HTR-8/SVneo (cell line): ENCODE data around the gene DYNLT1.
"Not testable (repeated sequence)": the region's sequence is repeated elsewhere in the genome, so short reads cannot be mapped to it uniquely, and the experiment has no call there.

Source experiments
- DNase-seq: peaks from one replicate; pipeline ENCODE4 v3.0.0; 2011; ENCODE audit warnings: low spot score, mixed read lengths; ENCODE audit not compliant: insufficient read length
- FAIRE-seq: peaks from 2 replicates; lab custom pipeline; 2011; peaks lifted over from hg19 to GRCh38; lab: Jason Lieb, UNC

The DYNLT1 gene

DNA sequence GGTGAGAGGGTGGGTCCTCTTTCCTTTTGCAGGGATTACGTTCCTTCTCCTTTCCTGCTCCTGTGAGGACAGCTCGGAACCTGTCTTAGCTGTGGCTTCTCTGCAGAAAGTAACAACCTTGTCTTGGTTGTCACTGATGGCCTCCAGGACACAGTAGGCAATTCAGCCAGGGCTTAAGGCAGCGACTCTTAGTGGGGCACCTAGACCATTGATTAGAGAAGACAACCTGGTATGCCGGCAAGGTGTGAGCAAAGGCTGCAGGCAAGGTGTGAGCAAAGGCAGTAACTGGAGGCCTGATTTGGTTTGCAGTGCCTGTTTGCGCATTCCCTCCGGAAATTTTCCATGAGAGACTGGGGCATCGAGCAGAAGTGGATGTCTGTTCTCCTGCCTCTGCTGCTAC lies 37.6 kb downstream of the DYNLT1 start:
- DNase-seq (no peak), FAIRE-seq (no peak)

GRCh38 chr6:158606011-158606410 lies 38.5 kb downstream of the DYNLT1 start:
- not testable (repeated sequence) for DNase-seq, FAIRE-seq

DNA sequence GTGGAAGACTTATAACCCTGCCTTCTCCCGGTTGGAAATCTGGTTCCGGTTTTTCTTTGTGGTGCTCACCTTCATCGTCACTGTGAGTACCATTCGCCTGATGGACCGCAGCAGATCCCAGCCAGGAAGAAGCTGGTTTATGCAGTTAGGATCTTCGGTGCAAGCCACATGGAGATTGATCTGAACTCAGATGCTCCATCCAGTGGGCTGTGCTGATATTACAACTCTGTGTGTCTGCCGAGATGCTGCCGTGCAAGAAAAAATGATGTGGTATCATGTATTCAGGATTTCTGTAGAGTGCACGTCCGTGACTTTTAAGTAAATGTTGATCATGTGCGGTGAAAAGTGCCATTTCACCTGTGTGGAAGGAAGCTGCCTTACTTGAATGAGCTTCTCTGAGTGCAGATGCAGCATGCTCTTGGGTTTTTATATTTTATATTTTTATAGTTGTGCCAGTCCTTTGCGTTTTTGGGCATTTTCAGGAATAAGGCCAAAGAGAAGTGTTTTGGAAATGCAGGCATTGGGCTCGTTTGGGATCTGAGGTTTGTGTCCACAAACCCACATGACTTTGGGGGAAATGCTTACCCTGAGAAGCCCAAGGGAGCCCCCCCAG lies 39.2 kb downstream of the DYNLT1 start:
- FAIRE-seq (peak; percentile 75), DNase-seq (peak; percentile 54)

DNA sequence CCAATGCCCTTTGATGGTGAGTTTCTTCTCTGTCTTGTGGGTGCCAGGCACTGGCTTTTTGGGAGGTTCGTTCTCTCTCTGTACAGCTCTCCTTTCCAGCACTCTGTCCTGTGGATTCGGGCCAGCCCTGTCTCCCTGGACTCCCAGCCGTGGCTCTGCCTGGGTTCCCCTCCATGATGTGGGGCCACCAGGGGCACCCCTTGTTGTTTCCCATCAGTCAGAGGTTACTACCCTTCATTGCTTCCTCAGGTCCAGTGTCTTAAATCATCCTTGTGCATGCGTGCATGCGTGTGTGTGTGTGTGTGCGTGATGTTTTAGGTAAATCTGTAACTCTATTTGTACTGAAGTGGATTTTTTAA lies 40.5 kb downstream of the DYNLT1 start:
- DNase-seq: no peak
- FAIRE-seq: no peak

- FAIRE-seq (no peak), DNase-seq (no peak)
Measured at GRCh38 chr6:158603261-158604047, 41.1 kb downstream of the DYNLT1 start.

DNA sequence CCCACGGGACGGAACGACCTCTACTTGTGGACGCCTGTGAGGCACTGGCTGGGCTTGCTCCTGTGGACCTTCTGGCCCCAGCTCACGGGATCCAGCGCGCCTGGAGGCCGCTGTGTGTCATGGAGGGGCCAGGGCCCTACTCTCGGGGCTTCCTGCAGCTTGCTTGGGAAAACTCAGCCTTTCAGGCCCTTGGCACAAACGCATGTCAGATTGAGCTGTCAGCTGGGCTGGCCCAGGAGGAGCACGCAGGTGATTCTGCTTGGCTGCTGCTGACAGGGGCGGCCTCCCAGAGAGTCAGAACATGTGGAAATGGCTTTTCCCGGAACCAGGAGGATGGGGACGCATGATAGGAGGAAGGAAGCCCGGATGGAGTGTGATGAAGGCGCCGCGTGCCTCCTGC lies 44.9 kb downstream of the DYNLT1 start:
- FAIRE-seq (no peak), DNase-seq (no peak)

- DNase-seq: no peak
- FAIRE-seq: no peak
Measured at GRCh38 chr6:158597565-158597964, 47.0 kb downstream of the DYNLT1 start.

DNA sequence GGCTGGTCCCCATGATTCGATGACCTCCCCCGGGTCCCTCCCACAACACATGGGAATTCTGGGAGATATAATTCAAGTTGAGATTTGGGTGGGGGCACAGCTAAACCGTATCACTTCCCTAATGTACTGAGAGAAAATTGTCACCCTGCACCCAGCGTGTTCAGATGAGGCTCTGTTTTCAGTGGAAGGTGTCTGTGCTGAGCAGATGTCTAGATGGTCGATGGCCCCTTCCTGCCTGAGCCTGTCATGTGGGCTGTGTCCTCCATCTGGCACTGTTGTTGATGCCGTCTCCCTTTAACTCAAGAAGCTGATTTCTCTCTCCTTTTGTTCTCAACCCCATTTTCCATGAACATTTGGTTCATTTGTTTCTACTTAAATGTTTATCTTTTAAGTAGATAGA lies 47.7 kb downstream of the DYNLT1 start:
- FAIRE-seq: no peak
- no peak for DNase-seq

- DNase-seq: no peak
- FAIRE-seq: no peak
Measured at GRCh38 chr6:158595223-158595622, 49.3 kb downstream of the DYNLT1 start.

- FAIRE-seq: no peak
- no peak for DNase-seq
Measured at GRCh38 chr6:158593670-158594069, 50.9 kb downstream of the DYNLT1 start.

DNA sequence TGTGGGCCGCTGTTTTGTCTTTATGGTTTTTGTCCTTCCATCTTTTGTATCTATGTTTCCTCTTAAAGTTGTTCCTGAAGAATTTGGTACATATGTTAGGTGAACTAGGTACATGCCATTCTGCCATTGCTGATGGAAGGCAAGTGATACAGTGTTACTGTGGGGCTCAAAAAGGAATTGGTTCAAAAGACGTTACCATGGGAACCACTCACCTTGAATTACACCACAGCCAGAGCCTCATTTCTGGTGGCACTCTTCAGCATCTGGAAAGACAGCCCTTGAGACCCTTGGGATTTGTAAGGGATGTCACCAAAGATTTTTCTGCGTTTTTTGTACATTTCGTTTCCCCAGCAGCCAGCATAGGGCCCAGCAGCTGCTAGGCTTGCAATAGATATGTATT lies 52.7 kb downstream of the DYNLT1 start:
- no peak for DNase-seq
- no peak for FAIRE-seq

DNA sequence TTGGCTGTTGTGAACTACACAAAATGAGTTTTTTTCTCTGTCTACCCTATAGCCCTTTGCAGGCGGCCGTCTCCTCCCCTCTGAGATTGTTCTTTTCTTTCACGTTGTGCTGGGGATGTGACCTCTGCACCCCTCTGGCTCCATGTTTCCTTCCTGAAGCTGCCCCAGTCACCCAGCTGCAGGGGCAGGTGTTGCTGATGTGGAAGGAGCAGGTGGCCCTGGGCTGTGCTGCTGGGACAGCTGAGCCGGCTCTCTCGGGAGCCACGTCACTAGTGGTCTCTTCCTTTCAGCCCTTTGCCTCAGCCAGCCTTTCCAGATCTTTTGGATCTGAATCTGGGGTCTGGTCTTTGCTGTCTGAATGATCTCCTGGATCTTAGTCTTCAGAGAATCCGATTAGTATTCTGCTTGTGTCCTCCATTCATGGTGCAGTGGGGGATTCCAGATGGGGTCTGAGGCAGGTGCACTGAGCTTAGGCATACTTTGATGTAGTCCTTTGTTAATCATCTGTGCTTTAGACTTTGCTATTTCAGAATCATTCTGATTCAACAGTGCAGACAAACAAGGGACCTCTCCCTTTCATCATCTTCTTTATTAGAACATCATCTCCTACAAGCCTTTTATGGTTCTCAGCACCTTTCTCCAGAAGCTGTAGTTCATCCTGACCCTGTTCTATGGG lies 53.3 kb downstream of the DYNLT1 start:
- FAIRE-seq (no peak), DNase-seq (no peak)

- FAIRE-seq (no peak), DNase-seq (no peak)
Measured at GRCh38 chr6:158589366-158589765, 55.2 kb downstream of the DYNLT1 start.

GRCh38 chr6:158586652-158587051 lies 57.9 kb downstream of the DYNLT1 start:
- FAIRE-seq (no peak), DNase-seq (no peak)
